Left lung (tissue), 10 donors: ENCODE data around the gene IQGAP3. TPM values are rescaled to one million over a fixed set of nuclear protein-coding genes. Genes with fewer than 3 reads are reported as not detected.
A peak's percentile ranks its signal among the peaks of the same experiment; 100 is the strongest.

Source experiments
- ATAC-seq: fragments of 200-7000 bp; cut with Tn5 transposase; one replicate; pipeline ENCODE4 v1.9.1; 2020; ENCODE audit warnings: moderate library complexity
- DNase-seq, 4 donors: peaks; one replicate each; pipeline ENCODE4 v3.0.0-alpha.2; 2013 to 2020
- H3K27ac ChIP-seq, 2 donors: fragments of 200-600 bp; sonication (generic) in 1 of 2; one replicate each; pipeline versions ENCODE4 v1.5.0 to v1.8.0; 2020 to 2021
- H3K27me3 ChIP-seq, 2 donors: fragments of 200-600 bp; sonication (generic) in 1 of 2; one replicate each; pipeline versions ENCODE4 v1.5.0 to v1.8.0; 2020 to 2021
- H3K36me3 ChIP-seq, 2 donors: fragments of 200-600 bp; sonication (generic) in 1 of 2; one replicate each; pipeline versions ENCODE4 v1.5.0 to v1.8.0; 2020 to 2021
- H3K4me1 ChIP-seq, 2 donors: fragments of 200-600 bp; one replicate each; pipeline ENCODE4 v1.8.0; 2021
- H3K4me3 ChIP-seq, 2 donors: fragments of 200-600 bp; sonication (generic) in 1 of 2; one replicate each; pipeline versions ENCODE4 v1.5.0 to v1.8.0; 2020 to 2021; ENCODE audit warnings: mild to moderate bottlenecking in 1 of 2
- H3K9me3 ChIP-seq, 2 donors: fragments of 200-600 bp; sonication (generic) in 1 of 2; one replicate each; pipeline versions ENCODE4 v1.5.0 to v1.8.0; 2020 to 2021
- CTCF ChIP-seq, 2 donors: fragments of 200-600 bp; sonication (generic) in 1 of 2; IDR thresholded peaks; one replicate each; pipeline versions ENCODE4 v1.5.0 to v1.8.0; 2021; ENCODE audit warnings: antibody characterized with exemption in 2 of 2
- intact Hi-C, 2 donors: fragments of 100-400 bp; cut with DNase I; formaldehyde crosslinking; loops; one replicate each; pipeline versions ENCODE4 v1.11.2 to v1.14.2; 2022
- polyA plus RNA-seq, 6 donors: library from polyadenylated mRNA; unstranded; fragments of 120-200 nt; gene quantifications; one replicate each; pipeline ENCODE4 v1.2.1, GENCODE V29; 2013; ENCODE audit not compliant: insufficient read length in 6 of 6
- total RNA-seq, 2 donors: library from RNA; stranded (reverse); fragmentation: NEBNext Ultra II Directional; extraction: Animal tissue kit (Norgen Biotek cat#: 25700); gene quantifications; one replicate each; pipeline ENCODE4 v1.2.1, GENCODE V29; 2021
- donor health status: DM: no; HTN: yes; CAD: no.
- donor health status: DM: no; HTN: no; CAD: no.

Gene IQGAP3
- total and polyA plus RNA-seq, 8 donors, result 2.8 to 26.7 (median 13.1) TPM

DNA sequence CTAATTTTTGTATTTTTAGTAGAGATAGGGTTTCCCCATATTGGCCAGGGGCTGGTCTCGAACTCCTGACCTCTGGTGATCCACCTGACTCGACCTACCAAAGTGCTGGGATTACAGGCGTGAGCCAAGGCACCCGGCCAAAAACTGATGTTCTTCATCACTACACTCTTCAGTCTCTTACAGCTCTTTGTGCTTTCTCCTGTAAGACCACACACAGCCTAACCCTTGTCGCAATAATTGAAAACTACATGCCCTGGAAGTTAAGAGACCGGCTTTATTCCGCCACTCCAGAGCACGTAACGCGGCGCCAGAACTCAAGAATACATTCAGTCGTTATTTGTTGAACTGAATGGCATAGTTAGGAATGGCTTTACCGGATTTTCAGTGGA, 28.4 kb upstream of the IQGAP3 start:
- H3K9me3 ChIP-seq, result no peaks in the 10 kb centered on the region
- peak overlapping the region; percentile 72 to 80 for H3K27ac ChIP-seq
- peaks cover 10 to 27% of the 10 kb centered on the region in 2 donors for H3K4me1 ChIP-seq
- no peaks in the 10 kb centered on the region for H3K27me3 ChIP-seq
- no peak for TF ChIP-seq CTCF (IDR thresholded peaks at IDR 0.05)
- H3K36me3 ChIP-seq, result peaks cover 0 to 33% of the 10 kb centered on the region in 2 donors
- peak overlapping the region; percentile 64 to 77 for H3K4me3 ChIP-seq
- DNase-seq (no peak), ATAC-seq (peak; percentile 9)
- intact Hi-C loops, result loop anchor here in 1 of 2 donors (10.0 kb wide), 1 partner anchor 146 kb away; no protein-coding TSS in a partner anchor

DNA sequence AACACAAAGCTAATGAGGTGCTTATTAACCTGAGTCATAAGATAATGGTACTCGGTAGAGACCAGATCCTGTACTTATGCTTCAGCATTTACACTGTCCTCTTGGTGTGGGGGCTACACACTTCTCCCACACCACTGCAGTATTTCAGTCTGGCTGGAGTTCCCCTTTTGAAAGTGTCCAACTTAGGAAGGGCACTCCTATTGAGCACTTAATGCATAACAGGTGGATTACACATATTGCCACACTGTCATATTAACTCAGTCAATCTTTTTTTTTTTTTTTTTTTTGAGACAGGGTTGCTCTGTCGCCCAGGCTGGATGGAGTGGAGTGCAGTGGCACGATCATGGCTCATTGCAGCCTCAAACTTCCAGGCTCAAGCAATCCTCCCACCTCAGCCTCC, 27.4 kb upstream of the IQGAP3 start:
- intact Hi-C loops, result loop anchor here in 1 of 2 donors (10.0 kb wide), 1 partner anchor 145 kb away; no protein-coding TSS in a partner anchor
- peaks cover 0 to 42% of the 10 kb centered on the region in 2 donors for H3K36me3 ChIP-seq
- H3K27ac ChIP-seq, result no peak overlapping the region
- H3K4me3 ChIP-seq, result peak overlapping the region in 1 of 2 donors; percentile 77
- H3K27me3 ChIP-seq, result no peaks in the 10 kb centered on the region
- TF ChIP-seq CTCF (IDR thresholded peaks at IDR 0.05), result peak in 1 of 2 donors; percentile 11
- no peaks in the 10 kb centered on the region for H3K9me3 ChIP-seq
- peaks cover 10 to 27% of the 10 kb centered on the region in 2 donors for H3K4me1 ChIP-seq
- DNase-seq (no peak), ATAC-seq (peak; percentile 7)

DNA sequence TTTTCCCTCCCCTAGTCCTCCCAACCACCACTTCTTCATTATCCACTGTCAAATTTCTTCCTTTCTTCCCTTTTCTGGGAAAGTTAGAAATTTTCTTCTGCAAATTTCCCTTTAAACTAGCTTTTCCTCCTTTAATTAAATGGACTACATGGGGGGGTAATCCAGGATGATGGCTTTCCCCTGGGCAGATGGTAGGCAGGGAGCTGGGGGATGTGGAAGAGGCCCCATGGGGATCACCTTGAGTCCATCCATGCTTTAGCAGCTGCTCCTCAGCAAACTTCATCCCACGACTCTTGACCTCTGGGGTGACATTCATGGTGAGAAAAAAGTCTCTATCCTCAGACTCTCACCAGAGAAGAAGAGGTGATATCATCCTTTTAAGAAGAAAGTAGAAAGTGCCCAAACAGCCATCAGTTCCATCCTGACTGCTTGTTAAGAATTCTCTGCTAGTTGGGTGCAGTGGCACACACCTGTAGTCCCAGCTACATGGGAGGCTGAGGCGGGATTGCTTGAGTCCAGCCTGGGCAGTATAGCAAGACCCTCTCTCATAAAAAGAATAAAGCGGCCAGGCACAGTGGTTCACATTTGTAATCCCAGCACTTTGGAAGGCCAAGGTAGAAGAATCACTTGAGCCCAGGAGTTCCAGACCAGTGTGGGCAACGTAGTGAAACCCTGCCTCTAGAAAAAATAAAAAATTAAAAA, 26.5 kb upstream of the IQGAP3 start:
- H3K4me1 ChIP-seq, result peaks cover 10 to 27% of the 10 kb centered on the region in 2 donors
- no peak overlapping the region for H3K27ac ChIP-seq
- no peaks in the 10 kb centered on the region for H3K9me3 ChIP-seq
- H3K36me3 ChIP-seq, result peaks cover 0 to 52% of the 10 kb centered on the region in 2 donors
- ATAC-seq (no peak), DNase-seq (no peak)
- H3K27me3 ChIP-seq, result no peaks in the 10 kb centered on the region
- no peak overlapping the region for H3K4me3 ChIP-seq
- no peak for TF ChIP-seq CTCF (IDR thresholded peaks at IDR 0.05)
- intact Hi-C loops, result no loop called here

- Histone ChIP-seq H3K9me3 (no peaks in the 10 kb centered on the region), H3K36me3 (peaks cover 0 to 57% of the 10 kb centered on the region in 2 donors), H3K4me3 (no peak overlapping the region), H3K27ac (no peak overlapping the region), H3K27me3 (no peaks in the 10 kb centered on the region), H3K4me1 (peaks cover 10 to 27% of the 10 kb centered on the region in 2 donors)
- DNase-seq, result no peak
- no peak for TF ChIP-seq CTCF (IDR thresholded peaks at IDR 0.05)
- intact Hi-C loops, result no loop called here
- ATAC-seq, result no peak
Measured at GRCh38 chr1:156598125-156598524, 25.8 kb upstream of the IQGAP3 start.

- Histone ChIP-seq H3K4me3 (no peak overlapping the region), H3K36me3 (peaks cover 0 to 58% of the 10 kb centered on the region in 2 donors), H3K4me1 (peaks cover 11 to 29% of the 10 kb centered on the region in 2 donors), H3K9me3 (no peaks in the 10 kb centered on the region), H3K27ac (no peak overlapping the region), H3K27me3 (no peaks in the 10 kb centered on the region)
- no peak for ATAC-seq
- TF ChIP-seq CTCF (IDR thresholded peaks at IDR 0.05), result no peak
- intact Hi-C loops, result no loop called here
- no peak for DNase-seq
Measured at GRCh38 chr1:156596426-156596825, 24.1 kb upstream of the IQGAP3 start.
